ENCODE data around the gene GSE1. TPM values are rescaled to one million over a fixed set of nuclear protein-coding genes. Genes with fewer than 3 reads are reported as not detected.

GSE1 gene
- total RNA-seq, 1 experiment from 2014 or later, result 90.2 TPM

DNA sequence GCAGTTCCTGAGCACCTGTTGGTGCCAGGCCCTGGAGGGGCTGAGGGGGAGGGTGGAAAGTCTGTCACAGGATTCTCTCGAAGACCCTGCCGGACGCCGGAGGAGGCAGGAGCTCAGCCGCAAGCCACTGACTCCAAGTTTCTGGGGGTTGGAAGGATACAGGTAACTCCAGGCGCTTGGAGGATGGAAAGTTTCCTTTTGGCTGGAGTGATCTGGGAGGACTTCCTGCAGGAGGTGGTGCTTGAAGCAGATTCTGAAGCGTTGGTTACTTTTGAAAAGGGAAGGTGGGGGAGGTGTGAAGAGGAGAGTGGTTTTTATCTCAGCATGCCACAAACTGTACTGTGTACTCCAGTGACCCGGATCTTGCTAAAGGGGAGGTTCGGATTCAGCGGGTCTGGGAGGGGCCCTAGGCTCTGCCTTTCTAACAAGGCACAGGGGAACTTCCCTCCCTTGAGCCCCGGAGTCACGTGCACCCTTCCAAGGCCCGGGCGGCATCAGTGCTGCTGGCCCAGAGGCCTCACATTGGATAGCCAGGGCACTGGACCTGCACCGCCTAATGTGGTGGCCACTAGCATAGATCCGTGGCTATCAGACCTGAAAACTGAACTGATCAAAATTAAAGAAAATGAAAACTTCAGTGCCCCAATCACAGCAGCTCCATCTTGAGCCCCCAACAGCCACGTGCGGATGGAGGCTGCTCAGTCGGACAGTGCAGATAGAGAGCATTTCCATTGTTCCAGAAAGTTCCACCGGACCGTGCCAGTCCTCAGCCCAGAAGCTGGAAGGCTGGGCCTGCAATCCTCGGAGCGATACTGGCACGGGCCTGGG lies 42.2 kb upstream of the GSE1 start:
- Histone ChIP-seq H3K27ac (ENCODE audit: low read depth, low read length) (no peak overlapping the region), H2AFZ (ENCODE audit: low read depth, low read length, poor library complexity, severe bottlenecking) (no peak overlapping the region), H3K4me2 (ENCODE audit: low read length) (peak overlapping the region; percentile 39), H3K4me3 (replicated peaks in 1 of 2; ENCODE audit: low read depth in 1 of 2, low read length in 2 of 2) (no peak overlapping the region), H3K27me3 (ENCODE audit: insufficient read depth, low read length) (no peaks in the 10 kb centered on the region), H3K4me1 (ENCODE audit: control insufficient read depth in 1 of 2, insufficient read depth in 2 of 2, low read length in 2 of 2) (peaks cover 19 to 34% of the 10 kb centered on the region in 2 experiments), H3K79me2 (ENCODE audit: insufficient read depth, low read length) (no peaks in the 10 kb centered on the region), H4K20me1 (ENCODE audit: insufficient read depth) (peaks cover 3% of the 10 kb centered on the region; the same call in 1 of the 2 replicates), H3K9me3 (ENCODE audit: control insufficient read depth in 1 of 2, insufficient read depth in 1 of 2, low read depth in 1 of 2, low read length in 2 of 2) (no peaks in the 10 kb centered on the region), H3K9me2 (ENCODE audit: insufficient read depth) (no peaks in the 10 kb centered on the region), H3K36me3 (ENCODE audit: control insufficient read depth in 1 of 2, insufficient read depth in 2 of 2, low read length in 2 of 2) (no peaks in the 10 kb centered on the region), H3K9ac (ENCODE audit: low read length) (no peak overlapping the region)
- DNase-seq (ENCODE audit: low read depth, low spot score) (no peak), ATAC-seq (peak; percentile 10; the same call in 1 of the 2 replicates)
- RAD21 ChIA-PET (ENCODE audit: low non-redundant PET in 1 of 2, low total read pairs in 2 of 2, uncharacterized antibody in 2 of 2, unreplicated experiment in 2 of 2), result no interaction called here
- TF ChIP-seq, protein P1, sequence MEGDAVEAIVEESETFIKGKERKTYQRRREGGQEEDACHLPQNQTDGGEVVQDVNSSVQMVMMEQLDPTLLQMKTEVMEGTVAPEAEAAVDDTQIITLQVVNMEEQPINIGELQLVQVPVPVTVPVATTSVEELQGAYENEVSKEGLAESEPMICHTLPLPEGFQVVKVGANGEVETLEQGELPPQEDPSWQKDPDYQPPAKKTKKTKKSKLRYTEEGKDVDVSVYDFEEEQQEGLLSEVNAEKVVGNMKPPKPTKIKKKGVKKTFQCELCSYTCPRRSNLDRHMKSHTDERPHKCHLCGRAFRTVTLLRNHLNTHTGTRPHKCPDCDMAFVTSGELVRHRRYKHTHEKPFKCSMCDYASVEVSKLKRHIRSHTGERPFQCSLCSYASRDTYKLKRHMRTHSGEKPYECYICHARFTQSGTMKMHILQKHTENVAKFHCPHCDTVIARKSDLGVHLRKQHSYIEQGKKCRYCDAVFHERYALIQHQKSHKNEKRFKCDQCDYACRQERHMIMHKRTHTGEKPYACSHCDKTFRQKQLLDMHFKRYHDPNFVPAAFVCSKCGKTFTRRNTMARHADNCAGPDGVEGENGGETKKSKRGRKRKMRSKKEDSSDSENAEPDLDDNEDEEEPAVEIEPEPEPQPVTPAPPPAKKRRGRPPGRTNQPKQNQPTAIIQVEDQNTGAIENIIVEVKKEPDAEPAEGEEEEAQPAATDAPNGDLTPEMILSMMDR (IDR thresholded peaks at IDR 0.05 in 2 of 3, conservative IDR thresholded peaks at IDR 0.05 in 1 of 3; ENCODE audit: borderline replicate concordance in 1 of 3, insufficient read depth in 1 of 3, low read depth in 2 of 3, low read length in 2 of 3), result no peak
- TF ChIP-seq POLR2AphosphoS5 (IDR thresholded peaks at IDR 0.05; ENCODE audit: low read depth, low read length), result no peak
- TF ChIP-seq SRF (IDR thresholded peaks at IDR 0.05; ENCODE audit: low read depth), result no peak
- TF ChIP-seq, protein P2, sequence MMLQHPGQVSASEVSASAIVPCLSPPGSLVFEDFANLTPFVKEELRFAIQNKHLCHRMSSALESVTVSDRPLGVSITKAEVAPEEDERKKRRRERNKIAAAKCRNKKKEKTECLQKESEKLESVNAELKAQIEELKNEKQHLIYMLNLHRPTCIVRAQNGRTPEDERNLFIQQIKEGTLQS (IDR thresholded peaks at IDR 0.05), result no peak
- TF ChIP-seq TCF7L2 (IDR thresholded peaks at IDR 0.05; ENCODE audit: borderline replicate concordance, extremely low read depth, insufficient read depth, insufficient read length), result no peak
- no peak for TF ChIP-seq YY1 (IDR thresholded peaks at IDR 0.05; ENCODE audit: extremely low read depth, insufficient replicate concordance, low read depth, low read length)
- no peak for TF ChIP-seq ZFX (IDR thresholded peaks at IDR 0.05)
- no peak for TF ChIP-seq EGR1 (IDR thresholded peaks at IDR 0.05; ENCODE audit: low read depth)
- TF ChIP-seq ZNF274 (IDR thresholded peaks at IDR 0.05; ENCODE audit: low read depth, low read length), result no peak
- no peak for TF ChIP-seq ELF1 (IDR thresholded peaks at IDR 0.05; ENCODE audit: borderline replicate concordance, low read depth)
- TF ChIP-seq JUND (IDR thresholded peaks at IDR 0.05), result no peak
- TF ChIP-seq CEBPB (IDR thresholded peaks at IDR 0.05; ENCODE audit: low read depth), result no peak
- no peak for TF ChIP-seq RAD21 (IDR thresholded peaks at IDR 0.05; ENCODE audit: low read depth)
- TF ChIP-seq POLR2A (IDR thresholded peaks at IDR 0.05; ENCODE audit: borderline replicate concordance, extremely low read depth, insufficient read depth, insufficient read length), result no peak
- TF ChIP-seq EZH2phosphoT487 (IDR thresholded peaks at IDR 0.05; ENCODE audit: borderline replicate concordance), result no peak
- intact Hi-C loops (cut with micrococcal nuclease), result no loop called here
- no TSS peak for BruUV-seq (replicated peaks)
- CTCF ChIA-PET, result interaction anchor here (1.4 kb wide), 1 partner anchor 155 kb away, joined by 4 read pairs; no protein-coding TSS in a partner anchor
- POLR2A ChIA-PET, result no interaction called here
